Ascending aorta (tissue), 2 donors: ENCODE measurements around the gene PRELP. TPM values are rescaled to one million over a fixed set of nuclear protein-coding genes. Genes with fewer than 3 reads are reported as not detected.

Source experiments
- DNase-seq, 2 donors: peaks; one replicate each; pipeline ENCODE4 v3.0.0-alpha.2; 2019; ENCODE audit warnings: low spot score in 2 of 2
- H3K27ac ChIP-seq, 2 donors: fragments of 200-600 bp; sonication (generic); one replicate each; pipeline ENCODE4 v1.5.1; 2016 to 2017; ENCODE audit warnings: mild to moderate bottlenecking in 1 of 2
- H3K27me3 ChIP-seq: fragments of 200-600 bp; sonication (generic); one replicate; pipeline ENCODE4 v1.5.1; 2017
- H3K36me3 ChIP-seq, 2 donors: fragments of 200-600 bp; sonication (generic); one replicate each; pipeline ENCODE4 v1.5.1; 2016
- H3K4me1 ChIP-seq, 2 donors: fragments of 200-600 bp; sonication (generic); one replicate each; pipeline ENCODE4 v1.5.1; 2016 to 2017; ENCODE audit warnings: mild to moderate bottlenecking in 1 of 2
- H3K4me3 ChIP-seq, 2 donors: fragments of 200-600 bp; sonication (generic); one replicate each; pipeline ENCODE4 v1.5.1; 2016 to 2017; ENCODE audit warnings: mild to moderate bottlenecking in 1 of 2
- H3K9me3 ChIP-seq, 2 donors: fragments of 200-600 bp; sonication (generic); one replicate each; pipeline ENCODE4 v1.5.1; 2016
- intact Hi-C: fragments of 100-400 bp; cut with DNase I; formaldehyde crosslinking; loops from one replicate; pipeline ENCODE4 v1.15.1; 2023
- total RNA-seq: library from RNA; depleted of rRNA; stranded (reverse); fragments of >200 nt; gene quantifications from one replicate; pipeline ENCODE4 v1.1.0, GENCODE V29; 2016
- TF ChIP-seq, protein P1 (sequence below), 3 experiments: fragments of 200-600 bp in 2 of 3; fragments of 450-650 bp in 1 of 3; sonication (generic) in 2 of 3; IDR thresholded peaks; one replicate each; pipeline ENCODE4 v1.5.1; 2016 to 2019; ENCODE audit warnings: antibody characterized with exemption in 3 of 3, mild to moderate bottlenecking in 1 of 3, moderate library complexity in 1 of 3

PRELP gene
- total RNA-seq, 1 donor from 2014 or later, result 142 TPM

DNA sequence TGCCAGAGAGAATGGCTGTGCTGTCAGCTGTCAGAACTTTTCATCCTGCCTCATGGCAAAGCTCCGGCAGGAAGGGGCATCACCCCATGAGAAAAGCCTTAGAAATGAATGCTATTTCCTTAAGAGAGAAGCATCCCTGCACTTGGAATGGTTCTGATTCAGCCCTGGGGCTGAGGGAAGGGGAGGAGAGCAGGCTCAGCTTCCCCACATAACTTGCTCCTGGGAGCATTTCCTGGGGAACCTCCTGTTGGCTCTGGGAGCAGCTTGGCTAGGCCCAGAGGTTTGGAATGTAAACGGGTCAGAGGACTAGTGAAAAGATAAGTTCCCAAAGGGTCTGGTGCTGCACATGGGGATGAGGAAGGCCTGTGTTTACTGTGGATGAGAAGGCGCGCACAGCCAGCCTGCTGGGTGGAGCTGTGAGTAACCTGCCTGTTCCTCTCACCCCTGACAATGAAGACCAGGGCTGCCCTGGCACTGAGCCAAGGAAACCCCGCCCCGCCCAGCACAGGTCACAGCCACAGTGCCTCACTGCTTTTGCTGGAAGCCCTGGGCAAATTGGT lies 5.0 kb downstream of the PRELP start:
- Histone ChIP-seq H3K9me3 (no peaks in the 10 kb centered on the region), H3K4me3 (peak overlapping the region; percentile 56 to 63), H3K27ac (peak overlapping the region; percentile 88 to 92), H3K36me3 (peaks cover 30 to 33% of the 10 kb centered on the region in 2 donors), H3K27me3 (no peaks in the 10 kb centered on the region), H3K4me1 (peaks cover 27 to 47% of the 10 kb centered on the region in 2 donors)
- TF ChIP-seq, protein P1, sequence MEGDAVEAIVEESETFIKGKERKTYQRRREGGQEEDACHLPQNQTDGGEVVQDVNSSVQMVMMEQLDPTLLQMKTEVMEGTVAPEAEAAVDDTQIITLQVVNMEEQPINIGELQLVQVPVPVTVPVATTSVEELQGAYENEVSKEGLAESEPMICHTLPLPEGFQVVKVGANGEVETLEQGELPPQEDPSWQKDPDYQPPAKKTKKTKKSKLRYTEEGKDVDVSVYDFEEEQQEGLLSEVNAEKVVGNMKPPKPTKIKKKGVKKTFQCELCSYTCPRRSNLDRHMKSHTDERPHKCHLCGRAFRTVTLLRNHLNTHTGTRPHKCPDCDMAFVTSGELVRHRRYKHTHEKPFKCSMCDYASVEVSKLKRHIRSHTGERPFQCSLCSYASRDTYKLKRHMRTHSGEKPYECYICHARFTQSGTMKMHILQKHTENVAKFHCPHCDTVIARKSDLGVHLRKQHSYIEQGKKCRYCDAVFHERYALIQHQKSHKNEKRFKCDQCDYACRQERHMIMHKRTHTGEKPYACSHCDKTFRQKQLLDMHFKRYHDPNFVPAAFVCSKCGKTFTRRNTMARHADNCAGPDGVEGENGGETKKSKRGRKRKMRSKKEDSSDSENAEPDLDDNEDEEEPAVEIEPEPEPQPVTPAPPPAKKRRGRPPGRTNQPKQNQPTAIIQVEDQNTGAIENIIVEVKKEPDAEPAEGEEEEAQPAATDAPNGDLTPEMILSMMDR (IDR thresholded peaks at IDR 0.05), result no peak
- intact Hi-C loops, result loop anchor here (1.0 to 2.0 kb wide), 3 partner anchors 13 to 74 kb away; no protein-coding TSS in a partner anchor
- DNase-seq, result peak; percentile 27 to 94

DNA sequence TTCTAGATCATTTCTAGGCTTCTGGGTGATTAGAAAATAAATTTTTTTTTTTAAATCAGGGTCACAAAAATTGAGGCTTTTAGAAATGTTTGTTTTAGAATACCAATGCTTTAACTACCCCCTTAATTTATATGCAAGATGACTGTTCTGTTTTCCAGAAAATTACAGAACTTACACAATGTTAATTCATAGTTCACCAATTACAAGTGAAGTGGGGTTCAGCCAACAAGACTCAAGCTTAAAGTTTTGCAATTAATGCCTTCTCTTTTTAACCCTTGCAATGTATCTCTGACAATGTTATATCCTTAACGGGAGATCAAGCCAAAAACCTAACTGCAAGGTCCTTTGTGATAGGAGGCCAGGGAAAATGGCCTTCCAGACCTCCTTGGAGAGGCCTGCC lies 5.6 kb downstream of the PRELP start:
- Histone ChIP-seq H3K4me1 (peaks cover 28 to 52% of the 10 kb centered on the region in 2 donors), H3K4me3 (peak overlapping the region; percentile 56 to 63), H3K27ac (peak overlapping the region; percentile 88 to 92), H3K9me3 (no peaks in the 10 kb centered on the region), H3K36me3 (peaks cover 36 to 39% of the 10 kb centered on the region in 2 donors), H3K27me3 (no peaks in the 10 kb centered on the region)
- TF ChIP-seq, protein P1 (IDR thresholded peaks at IDR 0.05), result no peak
- intact Hi-C loops, result loop anchor here (2.0 kb wide), 2 partner anchors 18 to 74 kb away; no protein-coding TSS in a partner anchor
- DNase-seq, result no peak

DNA sequence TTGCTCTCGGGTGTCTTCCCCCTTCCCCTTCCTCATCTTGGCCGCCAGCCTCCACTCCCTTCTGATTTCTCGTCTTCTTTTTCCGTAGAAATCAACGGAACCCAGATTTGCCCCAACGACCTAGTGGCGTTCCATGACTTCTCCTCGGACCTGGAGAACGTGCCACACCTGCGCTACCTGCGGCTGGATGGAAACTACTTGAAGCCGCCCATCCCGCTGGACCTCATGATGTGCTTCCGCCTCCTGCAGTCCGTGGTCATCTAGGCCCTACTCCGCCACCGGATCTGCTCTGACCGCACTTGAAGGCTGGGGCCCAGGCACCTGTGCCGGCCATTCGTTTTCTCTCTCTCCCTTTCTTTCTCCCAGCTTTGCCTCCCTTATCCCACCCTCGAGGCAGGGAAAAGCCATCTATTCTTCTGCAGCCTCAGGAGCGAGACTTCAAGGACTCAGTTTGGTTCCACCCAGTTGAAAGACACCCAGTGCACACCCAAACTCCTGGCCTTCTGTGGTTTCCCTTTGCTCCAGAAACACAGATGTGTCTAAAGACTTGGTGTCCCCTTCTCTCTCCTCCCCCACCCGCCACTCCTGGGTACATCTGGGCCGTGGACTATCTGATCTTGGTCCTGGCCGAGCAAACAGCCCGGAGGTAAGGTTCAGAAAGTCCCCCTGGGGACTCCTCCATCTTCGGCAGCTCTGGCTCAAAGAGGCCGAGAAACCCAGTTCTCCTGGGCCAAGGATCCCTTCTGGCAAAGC lies 11.2 kb downstream of the PRELP start:
- Histone ChIP-seq H3K27me3 (no peaks in the 10 kb centered on the region), H3K4me3 (peak overlapping the region; percentile 29 to 52), H3K9me3 (no peaks in the 10 kb centered on the region), H3K36me3 (peaks cover 55 to 67% of the 10 kb centered on the region in 2 donors), H3K4me1 (peaks cover 24 to 54% of the 10 kb centered on the region in 2 donors), H3K27ac (peak overlapping the region; percentile 77 to 86)
- TF ChIP-seq, protein P1 (IDR thresholded peaks at IDR 0.05), result no peak
- no peak for DNase-seq
- intact Hi-C loops, result loop anchor here (1.0 to 2.0 kb wide), 3 partner anchors 45 to 212 kb away; no protein-coding TSS in a partner anchor

DNA sequence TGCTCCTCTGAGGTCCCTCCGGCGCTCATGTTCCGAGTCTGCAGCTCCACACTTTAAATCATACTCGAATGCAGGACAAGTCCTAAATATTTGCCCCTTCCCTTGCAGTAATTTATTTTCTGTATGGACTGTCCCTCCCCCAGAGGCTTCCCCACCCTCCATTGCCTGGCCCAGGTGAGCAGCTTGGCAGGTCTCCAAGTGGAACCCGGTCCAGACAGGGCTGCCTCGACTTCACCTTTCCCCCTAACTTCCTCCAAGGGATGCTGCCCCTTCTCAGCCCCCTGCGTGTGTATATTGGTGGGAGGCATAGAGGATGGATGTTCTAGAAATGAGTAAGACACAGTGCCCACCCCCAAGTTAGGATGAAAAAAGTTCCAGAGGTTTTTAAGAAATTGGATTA lies 12.9 kb downstream of the PRELP start:
- no peaks in the 10 kb centered on the region for H3K9me3 ChIP-seq
- H3K4me1 ChIP-seq, result peaks cover 21 to 39% of the 10 kb centered on the region in 2 donors
- peaks cover 46 to 58% of the 10 kb centered on the region in 2 donors for H3K36me3 ChIP-seq
- no peak for DNase-seq
- H3K27me3 ChIP-seq, result no peaks in the 10 kb centered on the region
- H3K4me3 ChIP-seq, result no peak overlapping the region
- TF ChIP-seq, protein P1 (IDR thresholded peaks at IDR 0.05), result no peak
- intact Hi-C loops, result no loop called here
- H3K27ac ChIP-seq, result no peak overlapping the region

DNA sequence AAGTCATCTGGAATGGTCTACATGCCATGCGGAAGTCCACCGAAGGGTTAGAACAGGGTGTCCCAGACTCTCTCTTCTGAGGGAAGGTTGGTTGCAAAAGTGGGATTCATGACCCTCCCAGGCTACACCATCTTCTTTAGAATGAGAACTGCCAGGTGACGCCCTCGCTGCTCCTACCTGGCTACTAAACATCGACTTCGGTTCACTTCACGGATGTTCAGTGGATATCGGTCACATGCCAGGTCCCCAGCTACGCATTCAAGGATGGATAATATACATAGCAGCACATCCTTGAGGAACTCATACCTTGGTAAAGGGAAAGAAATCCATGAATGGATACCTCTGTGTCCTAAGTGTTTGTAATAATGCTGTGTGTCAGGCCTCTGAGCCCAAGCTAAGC lies 15.0 kb downstream of the PRELP start:
- Histone ChIP-seq H3K27me3 (no peaks in the 10 kb centered on the region), H3K4me1 (peaks cover 8 to 20% of the 10 kb centered on the region in 2 donors), H3K36me3 (peaks cover 25 to 37% of the 10 kb centered on the region in 2 donors), H3K27ac (no peak overlapping the region), H3K4me3 (no peak overlapping the region), H3K9me3 (no peaks in the 10 kb centered on the region)
- no peak for DNase-seq
- TF ChIP-seq, protein P1 (IDR thresholded peaks at IDR 0.05), result no peak
- intact Hi-C loops, result no loop called here
